Retinal pigment epithelial cell (primary cell): ENCODE measurements around the gene SOD3.

Source experiments
- DNase-seq: peaks from one replicate; pipeline ENCODE4 v3.0.0-alpha.2; 2010; ENCODE audit warnings: low read depth
- H3K4me3 ChIP-seq: 2 replicates; pipeline ENCODE4 v1.5.1; 2011; ENCODE audit warnings: mild to moderate bottlenecking, low read length, control low read depth, moderate library complexity
- TF ChIP-seq, protein P1 (sequence below): conservative IDR thresholded peaks from 2 replicates; pipeline ENCODE4 v1.5.1; 2011; ENCODE audit warnings: low read depth, low read length, control low read depth, inconsistent platforms

SOD3 gene

DNA sequence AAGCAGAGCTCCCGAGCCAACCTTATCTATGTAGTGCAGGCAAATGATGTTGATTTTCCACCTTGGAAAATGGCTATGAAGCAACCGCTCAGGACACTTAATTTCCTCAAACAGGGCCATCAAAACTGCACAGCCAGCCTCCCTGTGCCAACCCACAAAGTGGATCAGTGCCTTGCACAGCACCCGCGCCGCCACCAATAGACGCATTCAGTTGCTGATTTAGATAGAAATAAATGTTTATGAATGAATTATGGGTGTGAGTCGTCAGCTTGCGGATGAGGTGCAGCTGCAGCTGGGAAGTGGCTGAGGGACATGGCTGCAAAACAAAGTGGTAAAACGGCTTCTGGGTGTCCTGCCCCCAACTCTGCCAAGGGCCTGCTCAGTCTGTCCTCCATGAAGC, 47.0 kb downstream of the SOD3 start:
- no peak overlapping the region for H3K4me3 ChIP-seq
- TF ChIP-seq, protein P1, sequence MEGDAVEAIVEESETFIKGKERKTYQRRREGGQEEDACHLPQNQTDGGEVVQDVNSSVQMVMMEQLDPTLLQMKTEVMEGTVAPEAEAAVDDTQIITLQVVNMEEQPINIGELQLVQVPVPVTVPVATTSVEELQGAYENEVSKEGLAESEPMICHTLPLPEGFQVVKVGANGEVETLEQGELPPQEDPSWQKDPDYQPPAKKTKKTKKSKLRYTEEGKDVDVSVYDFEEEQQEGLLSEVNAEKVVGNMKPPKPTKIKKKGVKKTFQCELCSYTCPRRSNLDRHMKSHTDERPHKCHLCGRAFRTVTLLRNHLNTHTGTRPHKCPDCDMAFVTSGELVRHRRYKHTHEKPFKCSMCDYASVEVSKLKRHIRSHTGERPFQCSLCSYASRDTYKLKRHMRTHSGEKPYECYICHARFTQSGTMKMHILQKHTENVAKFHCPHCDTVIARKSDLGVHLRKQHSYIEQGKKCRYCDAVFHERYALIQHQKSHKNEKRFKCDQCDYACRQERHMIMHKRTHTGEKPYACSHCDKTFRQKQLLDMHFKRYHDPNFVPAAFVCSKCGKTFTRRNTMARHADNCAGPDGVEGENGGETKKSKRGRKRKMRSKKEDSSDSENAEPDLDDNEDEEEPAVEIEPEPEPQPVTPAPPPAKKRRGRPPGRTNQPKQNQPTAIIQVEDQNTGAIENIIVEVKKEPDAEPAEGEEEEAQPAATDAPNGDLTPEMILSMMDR, result no peak
- no peak for DNase-seq

DNA sequence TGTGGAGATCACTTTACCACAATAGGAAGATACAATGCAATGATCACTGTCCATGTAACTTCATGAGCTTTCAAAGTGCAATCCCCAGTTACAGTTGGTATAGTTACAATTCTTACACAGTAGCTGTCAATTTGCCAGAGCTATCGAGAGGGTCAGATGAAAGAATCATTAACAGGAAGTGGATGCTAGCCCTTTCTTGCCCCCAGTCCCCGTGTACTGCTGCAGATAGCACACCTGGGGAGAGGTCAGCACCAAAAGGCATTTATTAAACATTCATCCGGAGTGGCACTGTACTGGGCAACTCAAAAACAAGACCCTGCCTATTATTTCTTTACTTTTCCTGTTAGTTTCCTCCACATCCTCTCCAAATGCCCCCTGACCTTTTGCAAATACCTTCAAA, 47.7 kb downstream of the SOD3 start:
- H3K4me3 ChIP-seq, result no peak overlapping the region
- TF ChIP-seq, protein P1, result no peak
- no peak for DNase-seq

DNA sequence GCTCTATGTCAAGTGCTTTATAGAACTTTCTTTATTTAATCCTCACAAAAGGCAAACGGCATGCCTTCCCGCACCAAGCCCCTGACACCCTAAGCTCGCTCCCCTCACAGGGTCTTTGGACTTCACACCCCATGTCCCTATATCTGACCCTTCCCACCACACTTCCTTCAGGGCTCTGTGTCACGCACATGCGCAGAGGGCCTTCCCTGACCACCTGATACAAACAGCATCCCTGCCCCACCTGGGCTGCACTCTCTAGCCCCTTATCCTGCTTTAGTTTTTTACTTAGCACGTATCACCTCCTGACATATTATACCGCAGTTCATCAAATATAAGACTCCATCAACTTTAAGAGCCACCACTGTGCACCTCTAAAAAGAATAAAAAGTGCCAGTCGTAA, 49.8 kb downstream of the SOD3 start:
- TF ChIP-seq, protein P1, result no peak
- H3K4me3 ChIP-seq, result no peak overlapping the region
- DNase-seq, result no peak

DNA sequence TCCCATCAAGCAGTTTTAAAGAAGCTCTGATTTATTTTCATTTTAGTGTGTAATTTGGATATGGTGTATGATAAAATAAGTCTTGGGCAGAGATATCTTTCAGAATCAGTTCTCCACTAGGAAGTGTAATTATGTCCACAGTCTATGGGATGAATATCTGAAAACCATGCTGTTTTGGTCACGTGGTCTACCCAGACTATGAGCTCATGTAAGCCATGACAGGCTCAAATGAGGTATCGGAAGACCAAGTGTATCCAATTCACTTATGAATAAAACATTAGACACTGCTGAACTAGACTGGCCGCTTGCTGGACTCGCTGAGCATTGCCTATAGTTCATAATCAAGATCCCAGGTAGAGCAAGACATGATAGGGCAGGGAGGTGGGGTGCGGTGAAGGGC, 50.5 kb downstream of the SOD3 start:
- TF ChIP-seq, protein P1, result no peak
- H3K4me3 ChIP-seq, result no peak overlapping the region
- DNase-seq, result no peak

DNA sequence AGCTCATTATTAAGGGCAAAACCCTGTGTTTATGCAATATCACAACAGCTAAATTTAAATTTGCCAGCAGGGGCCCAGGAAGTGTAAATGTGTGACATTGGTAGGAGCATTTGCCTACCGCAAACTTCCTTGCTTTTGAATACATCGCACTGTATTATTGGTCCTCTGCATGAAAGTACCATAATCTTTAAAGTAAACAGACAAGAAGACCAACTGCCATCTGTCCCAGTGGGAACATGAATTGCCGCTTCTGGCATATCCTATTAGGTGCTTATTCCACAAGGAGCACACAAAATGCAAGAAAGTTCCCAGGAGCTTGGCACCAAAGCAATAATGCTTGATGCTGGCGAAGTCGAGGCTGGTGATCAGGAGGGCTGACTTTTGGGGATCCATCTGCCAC, 51.3 kb downstream of the SOD3 start:
- H3K4me3 ChIP-seq, result no peak overlapping the region
- DNase-seq, result no peak
- TF ChIP-seq, protein P1, result no peak

DNA sequence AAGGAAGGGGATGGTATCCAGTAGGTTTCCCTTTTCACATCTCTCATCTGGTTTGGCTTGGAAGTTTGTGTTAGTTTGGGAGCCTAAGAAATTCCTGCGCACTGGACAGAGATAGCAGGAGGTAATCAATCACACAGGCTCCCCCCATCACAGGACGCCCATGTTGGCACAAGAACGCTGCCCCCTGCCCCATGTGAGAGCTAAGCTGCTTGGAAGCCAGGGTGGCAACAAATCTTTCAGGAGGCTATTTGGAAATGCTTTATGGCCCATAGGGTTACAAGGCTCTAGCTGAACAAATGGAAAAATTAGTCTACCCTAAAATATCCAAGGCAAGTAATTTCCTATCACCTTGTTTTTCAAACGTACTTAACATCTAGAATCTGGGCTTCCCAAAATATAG, 54.0 kb downstream of the SOD3 start:
- H3K4me3 ChIP-seq, result no peak overlapping the region

DNA sequence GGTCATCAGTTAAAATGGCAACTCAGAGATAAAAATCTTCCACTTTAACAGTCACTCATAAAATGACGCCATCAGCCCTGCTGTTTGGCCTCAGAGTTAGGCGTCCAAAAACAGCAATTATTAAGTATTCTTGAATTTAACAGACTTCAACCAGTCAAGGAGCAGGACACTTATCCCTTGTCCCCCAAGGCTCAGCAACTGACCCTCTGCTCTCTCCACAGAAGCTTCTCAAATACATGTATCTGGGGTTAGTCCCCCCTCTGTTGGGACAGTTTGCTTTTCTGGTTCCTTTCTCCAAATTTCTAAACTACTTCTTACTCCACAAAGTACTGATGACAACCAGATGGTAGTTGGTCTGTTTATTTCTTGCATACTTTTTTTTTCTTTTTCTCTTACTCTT, 54.4 kb downstream of the SOD3 start:
- DNase-seq, result no peak
- TF ChIP-seq, protein P1, result no peak
- H3K4me3 ChIP-seq, result no peak overlapping the region

More for the DNA sequence above, 54.0 kb downstream of the SOD3 start:
- no peak for DNase-seq
- TF ChIP-seq, protein P1, result no peak
